Nephron (organoid): Measurements from ENCODE around the gene TAAR6.
"Not testable (repeated sequence)": the region's sequence is repeated elsewhere in the genome, so short reads cannot be mapped to it uniquely, and the experiment has no call there.

Source experiments
- H3K27ac Mint-ChIP-seq, 3 experiments: 2 replicates each; pipeline ENCODE4 v1.8.0; 2020; ENCODE audit warnings: mixed read lengths in 3 of 3, mild to moderate bottlenecking in 2 of 3, moderate library complexity in 1 of 3
- H3K27me3 Mint-ChIP-seq: 2 replicates; pipeline ENCODE4 v1.8.0; 2021; ENCODE audit warnings: low read depth, mild to moderate bottlenecking, moderate library complexity, mixed read lengths
- H3K36me3 Mint-ChIP-seq: 2 replicates; pipeline ENCODE4 v1.8.0; 2020; ENCODE audit warnings: low read depth, mixed read lengths
- H3K4me1 Mint-ChIP-seq: 2 replicates; pipeline ENCODE4 v1.8.0; 2020; ENCODE audit warnings: mixed read lengths
- H3K4me3 Mint-ChIP-seq, 3 experiments: 2 replicates each; pipeline ENCODE4 v1.8.0; 2020; ENCODE audit warnings: mild to moderate bottlenecking in 3 of 3, mixed read lengths in 3 of 3, moderate library complexity in 2 of 3
- H3K9me3 Mint-ChIP-seq: 2 replicates; pipeline ENCODE4 v1.8.0; 2020; ENCODE audit warnings: mixed read lengths
- TF ChIP-seq, protein P1 (sequence below), 3 experiments: fragments of 200-600 bp; sonication (generic); IDR thresholded peaks; one replicate each; pipeline ENCODE4 v1.5.0; 2021; ENCODE audit warnings: antibody characterized with exemption in 3 of 3; ENCODE audit not compliant: unreplicated experiment in 3 of 3

Gene TAAR6

DNA sequence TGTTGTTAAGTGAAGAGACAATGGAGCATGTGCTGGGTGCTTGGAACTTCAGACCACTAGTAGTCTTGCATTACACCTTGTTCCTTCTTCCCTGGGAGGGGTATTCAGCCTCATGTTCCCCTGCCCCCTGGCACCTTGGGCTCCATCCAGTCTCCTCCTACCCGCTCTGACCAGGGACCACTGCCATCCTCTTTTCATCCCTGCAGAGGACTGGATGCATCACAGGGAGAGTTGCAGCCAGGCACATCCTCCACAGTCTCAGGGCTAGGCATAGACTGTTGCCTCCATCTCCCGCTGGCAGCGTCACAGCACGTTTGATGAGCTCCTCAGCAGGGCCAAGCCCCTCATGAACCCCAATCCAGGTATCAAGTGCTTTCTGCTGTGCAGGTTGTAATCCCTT is 18.9 kb upstream of the TAAR6 start:
- Mint-ChIP-seq H3K36me3 (no peaks in the 10 kb centered on the region), H3K4me3 (no peak overlapping the region), H3K27me3 (peaks cover 8% of the 10 kb centered on the region), H3K9me3 (no peaks in the 10 kb centered on the region), H3K4me1 (no peaks in the 10 kb centered on the region), H3K27ac (no peak overlapping the region)
- TF ChIP-seq, protein P1, sequence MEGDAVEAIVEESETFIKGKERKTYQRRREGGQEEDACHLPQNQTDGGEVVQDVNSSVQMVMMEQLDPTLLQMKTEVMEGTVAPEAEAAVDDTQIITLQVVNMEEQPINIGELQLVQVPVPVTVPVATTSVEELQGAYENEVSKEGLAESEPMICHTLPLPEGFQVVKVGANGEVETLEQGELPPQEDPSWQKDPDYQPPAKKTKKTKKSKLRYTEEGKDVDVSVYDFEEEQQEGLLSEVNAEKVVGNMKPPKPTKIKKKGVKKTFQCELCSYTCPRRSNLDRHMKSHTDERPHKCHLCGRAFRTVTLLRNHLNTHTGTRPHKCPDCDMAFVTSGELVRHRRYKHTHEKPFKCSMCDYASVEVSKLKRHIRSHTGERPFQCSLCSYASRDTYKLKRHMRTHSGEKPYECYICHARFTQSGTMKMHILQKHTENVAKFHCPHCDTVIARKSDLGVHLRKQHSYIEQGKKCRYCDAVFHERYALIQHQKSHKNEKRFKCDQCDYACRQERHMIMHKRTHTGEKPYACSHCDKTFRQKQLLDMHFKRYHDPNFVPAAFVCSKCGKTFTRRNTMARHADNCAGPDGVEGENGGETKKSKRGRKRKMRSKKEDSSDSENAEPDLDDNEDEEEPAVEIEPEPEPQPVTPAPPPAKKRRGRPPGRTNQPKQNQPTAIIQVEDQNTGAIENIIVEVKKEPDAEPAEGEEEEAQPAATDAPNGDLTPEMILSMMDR (IDR thresholded peaks at IDR 0.05; ENCODE audit: unreplicated experiment in 3 of 3), result no peak

DNA sequence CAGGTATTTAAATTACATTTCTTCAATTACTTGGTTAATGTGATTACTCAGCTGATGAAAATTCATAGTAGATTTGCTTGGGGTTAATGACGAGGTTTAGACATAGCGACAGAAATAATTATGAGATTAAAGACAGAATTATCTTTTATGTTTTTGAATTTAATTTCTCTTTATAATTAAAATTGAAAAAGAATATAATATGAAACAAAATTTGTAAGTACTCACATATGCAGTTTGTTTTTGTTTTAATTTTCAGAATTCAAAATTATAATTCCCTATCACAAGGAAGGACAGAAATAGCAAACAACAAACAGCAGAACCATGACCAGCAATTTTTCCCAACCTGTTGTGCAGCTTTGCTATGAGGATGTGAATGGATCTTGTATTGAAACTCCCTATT is 17.8 kb upstream of the TAAR6 start, which contains the start of gene TAAR8:
Gene TAAR8 (plus strand): TSS at position 301 of the 400 bp plus-strand sequence. CDS start 21 bp downstream, at position 322.
- Mint-ChIP-seq H3K27me3 (peaks cover 8% of the 10 kb centered on the region), H3K4me1 (no peaks in the 10 kb centered on the region), H3K4me3 (no peak within 1 kb of the TSS), H3K36me3 (no peaks in the 10 kb centered on the region), H3K27ac (no peak within 1 kb of the TSS), H3K9me3 (no peaks in the 10 kb centered on the region)
- TF ChIP-seq, protein P1 (IDR thresholded peaks at IDR 0.05; ENCODE audit: unreplicated experiment in 3 of 3), result no peak

DNA sequence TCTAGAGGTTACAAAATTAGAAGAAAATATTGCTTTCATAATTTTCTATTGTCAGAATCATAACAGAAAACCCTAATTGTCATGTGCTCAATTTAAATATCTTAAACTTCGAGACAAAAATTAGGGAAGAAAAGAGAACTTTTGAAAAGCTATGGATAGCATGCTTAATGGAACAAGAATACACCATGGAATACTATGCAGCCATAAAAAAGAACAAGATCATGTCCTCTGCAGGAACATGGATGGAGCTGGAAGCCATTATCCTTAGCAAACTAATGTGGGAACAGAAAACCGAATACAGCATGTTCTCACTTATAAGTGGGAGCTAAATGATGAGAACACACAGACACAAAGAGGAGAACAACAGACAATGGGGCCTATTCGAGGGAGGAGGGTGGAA is 10.0 kb upstream of the TAAR6 start:
- not testable (repeated sequence) for H3K36me3 Mint-ChIP-seq, H3K27me3 Mint-ChIP-seq, H3K4me3 Mint-ChIP-seq, H3K4me1 Mint-ChIP-seq, H3K9me3 Mint-ChIP-seq, H3K27ac Mint-ChIP-seq

DNA sequence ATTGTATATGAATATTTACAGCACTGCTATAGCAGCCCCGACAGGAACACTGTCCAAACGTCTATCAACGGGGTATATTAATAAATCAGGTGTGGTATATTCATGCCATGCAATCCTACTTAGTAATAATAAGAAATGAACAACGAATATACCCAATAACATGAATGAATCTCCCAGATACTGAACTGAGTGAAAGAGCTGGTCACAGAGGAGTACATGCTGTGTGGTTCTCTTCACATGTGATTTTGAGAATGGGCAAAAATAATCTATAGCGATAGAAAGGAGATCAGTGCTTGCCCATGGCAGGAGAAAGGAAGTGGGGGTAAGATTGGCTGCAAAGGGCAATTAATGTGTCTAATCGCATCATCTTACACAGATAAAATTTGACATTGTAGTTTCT is 3.7 kb upstream of the TAAR6 start:
- no peak overlapping the region for H3K27ac Mint-ChIP-seq
- no peaks in the 10 kb centered on the region for H3K9me3 Mint-ChIP-seq
- H3K4me3 Mint-ChIP-seq, result no peak overlapping the region
- H3K4me1 Mint-ChIP-seq, result no peaks in the 10 kb centered on the region
- H3K36me3 Mint-ChIP-seq, result no peaks in the 10 kb centered on the region
- TF ChIP-seq, protein P1 (IDR thresholded peaks at IDR 0.05; ENCODE audit: unreplicated experiment in 3 of 3), result no peak
- H3K27me3 Mint-ChIP-seq, result peaks cover 3% of the 10 kb centered on the region

DNA sequence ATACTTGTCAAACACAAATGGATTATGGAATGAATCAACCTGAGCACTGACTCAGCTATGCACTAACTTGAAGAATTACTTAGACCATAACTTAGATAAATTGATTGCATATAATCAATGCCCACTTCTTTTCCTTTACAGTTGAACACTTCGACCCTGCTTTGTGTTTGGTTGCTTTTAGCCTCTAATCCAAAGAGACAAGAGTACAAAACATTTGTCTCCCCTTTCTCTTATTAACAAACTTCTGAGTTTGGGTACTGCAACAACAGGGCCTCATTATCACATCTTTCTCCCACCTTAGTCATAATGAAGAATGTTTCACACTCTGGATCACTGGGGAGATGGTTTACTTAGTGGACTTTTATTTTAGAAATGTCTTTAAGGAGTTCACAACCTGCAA is 2.6 kb upstream of the TAAR6 start:
- no peak overlapping the region for H3K27ac Mint-ChIP-seq
- no peaks in the 10 kb centered on the region for H3K4me1 Mint-ChIP-seq
- no peak overlapping the region for H3K4me3 Mint-ChIP-seq
- H3K36me3 Mint-ChIP-seq, result no peaks in the 10 kb centered on the region
- peaks cover 3% of the 10 kb centered on the region for H3K27me3 Mint-ChIP-seq
- TF ChIP-seq, protein P1 (IDR thresholded peaks at IDR 0.05; ENCODE audit: unreplicated experiment in 3 of 3), result no peak
- H3K9me3 Mint-ChIP-seq, result no peaks in the 10 kb centered on the region

DNA sequence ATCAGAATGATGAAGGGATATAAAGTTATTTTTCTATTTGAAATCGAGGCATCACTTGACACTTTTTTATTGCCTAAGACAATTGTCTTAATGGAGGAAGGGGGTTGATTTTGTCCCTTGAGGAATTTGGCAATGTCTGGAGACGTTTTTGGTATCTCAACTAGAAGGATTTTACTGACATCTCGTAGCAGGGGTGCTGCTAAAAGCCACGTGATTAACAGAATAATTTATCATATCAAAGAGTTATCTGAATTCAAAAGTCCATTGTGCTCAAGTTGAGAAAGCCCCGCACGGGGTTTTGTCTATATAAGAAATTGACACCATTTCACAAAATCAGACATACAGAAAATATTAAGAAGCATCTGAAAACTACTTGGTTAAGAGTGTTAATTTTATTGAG is 1.5 kb upstream of the TAAR6 start:
- no peak overlapping the region for H3K4me3 Mint-ChIP-seq
- H3K27ac Mint-ChIP-seq, result no peak overlapping the region
- H3K4me1 Mint-ChIP-seq, result no peaks in the 10 kb centered on the region
- no peaks in the 10 kb centered on the region for H3K9me3 Mint-ChIP-seq
- no peaks in the 10 kb centered on the region for H3K36me3 Mint-ChIP-seq
- H3K27me3 Mint-ChIP-seq, result peaks cover 3% of the 10 kb centered on the region
- TF ChIP-seq, protein P1 (IDR thresholded peaks at IDR 0.05; ENCODE audit: unreplicated experiment in 3 of 3), result no peak
